Tibial nerve (tissue), 4 donors: ENCODE measurements around the gene AQP11. TPM values are rescaled to one million over a fixed set of nuclear protein-coding genes. Genes with fewer than 3 reads are reported as not detected.

Experiments used
- DNase-seq, 2 donors: peaks; one replicate each; pipeline ENCODE4 v3.0.0-alpha.2; 2019; ENCODE audit warnings: low spot score in 2 of 2
- H3K27ac ChIP-seq, 4 donors: fragments of 200-600 bp; sonication (generic) in 3 of 4; one replicate each; pipeline ENCODE4 v1.5.1; 2017 to 2019; ENCODE audit warnings: mild to moderate bottlenecking in 1 of 4
- H3K27me3 ChIP-seq, 2 donors: fragments of 200-600 bp; sonication (generic) in 1 of 2; one replicate each; pipeline versions ENCODE4 v1.5.1 to v1.6.0; 2017 to 2019
- H3K36me3 ChIP-seq, 3 donors: fragments of 200-600 bp; sonication (generic); one replicate each; pipeline ENCODE4 v1.5.1; 2018 to 2019
- H3K4me1 ChIP-seq, 4 donors: fragments of 200-600 bp; sonication (generic) in 3 of 4; one replicate each; pipeline ENCODE4 v1.5.1; 2017 to 2019
- H3K4me3 ChIP-seq, 4 donors: fragments of 200-600 bp; sonication (generic) in 3 of 4; one replicate each; pipeline ENCODE4 v1.5.1; 2017 to 2019; ENCODE audit warnings: mild to moderate bottlenecking in 1 of 4, moderate library complexity in 1 of 4
- H3K9me3 ChIP-seq, 4 donors: fragments of 200-600 bp; sonication (generic) in 3 of 4; one replicate each; pipeline ENCODE4 v1.5.1; 2017 to 2019
- CTCF ChIP-seq, 5 experiments: fragments of 200-600 bp in 3 of 5; fragments of 450-650 bp in 2 of 5; sonication (generic) in 3 of 5; IDR thresholded peaks; one replicate each; pipeline ENCODE4 v1.5.1; 2016 to 2019; ENCODE audit warnings: antibody characterized with exemption in 5 of 5, mild to moderate bottlenecking in 3 of 5, moderate library complexity in 2 of 5
- EP300 ChIP-seq, 2 donors: sonication (generic); formaldehyde crosslinking; IDR thresholded peaks; one replicate each; pipeline ENCODE4 v1.6.1; 2017; ENCODE audit warnings: antibody characterized with exemption in 2 of 2, mild to moderate bottlenecking in 1 of 2
- POLR2A ChIP-seq, 2 donors: fragments of 450-650 bp; IDR thresholded peaks; one replicate each; pipeline ENCODE4 v1.6.1; 2017; ENCODE audit warnings: antibody characterized with exemption in 2 of 2, mild to moderate bottlenecking in 2 of 2, moderate library complexity in 2 of 2
- WGBS, 2 donors: methylation state at CpG; one replicate each; pipeline ENCODE4 v1.1.5; 2018; 5-methylcytosine and 5-hydroxymethylcytosine counted together
- total RNA-seq, 4 donors: library from RNA; depleted of rRNA; stranded (reverse); fragments of >200 nt; gene quantifications; one replicate each; pipeline ENCODE4 v1.1.0, GENCODE V29; 2016

The AQP11 gene
- total RNA-seq, 4 donors from 2014 or later, result 0.78 to 3.3 (median 1.6) TPM

- H3K9me3 ChIP-seq, result no peaks in the 10 kb centered on the region
- WGBS, 2 donors, result 71 to 73% methylated on average over 3 of the region's 3 CpGs
- TF ChIP-seq CTCF (IDR thresholded peaks at IDR 0.05) (no peak), EP300 (IDR thresholded peaks at IDR 0.05) (no peak), POLR2A (IDR thresholded peaks at IDR 0.05) (no peak)
Observed at GRCh38 chr11:77647654-77648305, 58.0 kb downstream of the AQP11 start.

GRCh38 chr11:77650123-77650522 lies 60.4 kb downstream of the AQP11 start:
- Histone ChIP-seq H3K27ac (no peak overlapping the region), H3K27me3 (no peaks in the 10 kb centered on the region), H3K9me3 (no peaks in the 10 kb centered on the region), H3K36me3 (no peaks in the 10 kb centered on the region), H3K4me3 (no peak overlapping the region), H3K4me1 (no peaks in the 10 kb centered on the region)
- WGBS, 2 donors, result 66 to 74% methylated on average over 3 of the region's 3 CpGs
- no peak for DNase-seq
- no peak for TF ChIP-seq CTCF (IDR thresholded peaks at IDR 0.05)
- no peak for TF ChIP-seq EP300 (IDR thresholded peaks at IDR 0.05)
- TF ChIP-seq POLR2A (IDR thresholded peaks at IDR 0.05), result no peak

More at GRCh38 chr11:77647654-77648305, 58.0 kb downstream of the AQP11 start:
- H3K27me3 ChIP-seq, result no peaks in the 10 kb centered on the region
- H3K36me3 ChIP-seq, result no peaks in the 10 kb centered on the region
- no peak overlapping the region for H3K4me3 ChIP-seq
- DNase-seq, result no peak
- H3K27ac ChIP-seq, result no peak overlapping the region
- H3K4me1 ChIP-seq, result no peaks in the 10 kb centered on the region

- WGBS, 2 donors, result 64 to 73% methylated on average over 4 of the region's 4 CpGs
- Histone ChIP-seq H3K27me3 (no peaks in the 10 kb centered on the region), H3K36me3 (no peaks in the 10 kb centered on the region), H3K27ac (no peak overlapping the region), H3K4me1 (no peaks in the 10 kb centered on the region), H3K9me3 (no peaks in the 10 kb centered on the region), H3K4me3 (no peak overlapping the region)
- DNase-seq, result no peak
- no peak for TF ChIP-seq EP300 (IDR thresholded peaks at IDR 0.05)
- no peak for TF ChIP-seq CTCF (IDR thresholded peaks at IDR 0.05)
- no peak for TF ChIP-seq POLR2A (IDR thresholded peaks at IDR 0.05)
Observed at GRCh38 chr11:77654770-77655434, 65.1 kb downstream of the AQP11 start.

GRCh38 chr11:77656362-77656761 lies 66.6 kb downstream of the AQP11 start:
- WGBS, 2 donors, result 81 to 86% methylated on average over 7 of the region's 7 CpGs
- TF ChIP-seq CTCF (IDR thresholded peaks at IDR 0.05), result no peak
- TF ChIP-seq POLR2A (IDR thresholded peaks at IDR 0.05), result no peak
- no peak for TF ChIP-seq EP300 (IDR thresholded peaks at IDR 0.05)
- Histone ChIP-seq H3K4me1 (no peaks in the 10 kb centered on the region), H3K36me3 (no peaks in the 10 kb centered on the region), H3K27me3 (no peaks in the 10 kb centered on the region), H3K4me3 (no peak overlapping the region), H3K9me3 (no peaks in the 10 kb centered on the region), H3K27ac (no peak overlapping the region)
- no peak for DNase-seq

GRCh38 chr11:77658213-77659013 lies 68.7 kb downstream of the AQP11 start:
- no peaks in the 10 kb centered on the region for H3K36me3 ChIP-seq
- H3K9me3 ChIP-seq, result no peaks in the 10 kb centered on the region
- WGBS, 2 donors, result 81 to 89% methylated on average over 4 of the region's 4 CpGs
- no peak overlapping the region for H3K27ac ChIP-seq
- TF ChIP-seq CTCF (IDR thresholded peaks at IDR 0.05), result no peak
- no peak for TF ChIP-seq POLR2A (IDR thresholded peaks at IDR 0.05)
- TF ChIP-seq EP300 (IDR thresholded peaks at IDR 0.05), result no peak
- H3K4me3 ChIP-seq, result no peak overlapping the region
- no peaks in the 10 kb centered on the region for H3K4me1 ChIP-seq
- DNase-seq, result no peak
- H3K27me3 ChIP-seq, result no peaks in the 10 kb centered on the region
